ENCODE data around the gene ITGA5. TPM values are rescaled to one million over a fixed set of nuclear protein-coding genes. Genes with fewer than 3 reads are reported as not detected.

The ITGA5 gene
- total RNA-seq, 1 experiment from 2014 or later, result 8.0 TPM

DNA sequence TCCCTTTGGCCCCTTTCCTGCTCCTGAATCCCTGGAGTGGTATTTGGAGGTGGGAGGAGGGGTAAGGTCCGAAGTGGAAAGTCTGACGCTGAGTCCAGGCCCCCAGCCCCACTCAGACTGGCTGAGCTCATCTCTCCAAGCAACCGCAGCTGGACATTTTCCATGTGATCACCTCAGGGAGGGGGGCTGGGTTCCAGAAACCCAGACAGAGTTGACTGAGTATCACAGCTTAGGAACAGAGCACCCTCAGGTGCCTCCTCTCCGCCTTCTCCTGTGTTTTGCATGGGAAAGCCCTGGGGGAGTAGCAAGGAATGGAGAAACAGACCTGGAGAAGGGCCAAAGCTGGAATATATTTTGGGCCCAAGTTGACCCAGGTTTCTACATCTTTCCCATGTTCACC is 8.0 kb upstream of the ITGA5 start:
- Mint-ChIP-seq H3K4me3 (ENCODE audit: low read depth, unreplicated experiment) (no peak overlapping the region), H3K36me3 (ENCODE audit: insufficient read depth, unreplicated experiment) (no peaks in the 10 kb centered on the region), H3K9me3 (ENCODE audit: low read depth, unreplicated experiment) (no peaks in the 10 kb centered on the region), H3K27me3 (ENCODE audit: unreplicated experiment) (peaks cover 91% of the 10 kb centered on the region), H3K4me1 (ENCODE audit: low read depth, unreplicated experiment) (peaks cover 17% of the 10 kb centered on the region), H3K27ac (ENCODE audit: unreplicated experiment) (no peak overlapping the region)
- TF ChIP-seq, protein P1, sequence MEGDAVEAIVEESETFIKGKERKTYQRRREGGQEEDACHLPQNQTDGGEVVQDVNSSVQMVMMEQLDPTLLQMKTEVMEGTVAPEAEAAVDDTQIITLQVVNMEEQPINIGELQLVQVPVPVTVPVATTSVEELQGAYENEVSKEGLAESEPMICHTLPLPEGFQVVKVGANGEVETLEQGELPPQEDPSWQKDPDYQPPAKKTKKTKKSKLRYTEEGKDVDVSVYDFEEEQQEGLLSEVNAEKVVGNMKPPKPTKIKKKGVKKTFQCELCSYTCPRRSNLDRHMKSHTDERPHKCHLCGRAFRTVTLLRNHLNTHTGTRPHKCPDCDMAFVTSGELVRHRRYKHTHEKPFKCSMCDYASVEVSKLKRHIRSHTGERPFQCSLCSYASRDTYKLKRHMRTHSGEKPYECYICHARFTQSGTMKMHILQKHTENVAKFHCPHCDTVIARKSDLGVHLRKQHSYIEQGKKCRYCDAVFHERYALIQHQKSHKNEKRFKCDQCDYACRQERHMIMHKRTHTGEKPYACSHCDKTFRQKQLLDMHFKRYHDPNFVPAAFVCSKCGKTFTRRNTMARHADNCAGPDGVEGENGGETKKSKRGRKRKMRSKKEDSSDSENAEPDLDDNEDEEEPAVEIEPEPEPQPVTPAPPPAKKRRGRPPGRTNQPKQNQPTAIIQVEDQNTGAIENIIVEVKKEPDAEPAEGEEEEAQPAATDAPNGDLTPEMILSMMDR (IDR thresholded peaks at IDR 0.05; ENCODE audit: unreplicated experiment), result no peak
- BruUV-seq (replicated peaks), result no TSS peak
- DNase-seq, result no peak
- CTCF ChIA-PET, result interaction anchor here (1.0 to 1.5 kb wide), 3 partner anchors 27 to 153 kb away, joined by 3 to 7 read pairs (median 3); no protein-coding TSS in a partner anchor
- intact Hi-C loops (cut with micrococcal nuclease; ENCODE audit: unreplicated experiment), result no loop called here

DNA sequence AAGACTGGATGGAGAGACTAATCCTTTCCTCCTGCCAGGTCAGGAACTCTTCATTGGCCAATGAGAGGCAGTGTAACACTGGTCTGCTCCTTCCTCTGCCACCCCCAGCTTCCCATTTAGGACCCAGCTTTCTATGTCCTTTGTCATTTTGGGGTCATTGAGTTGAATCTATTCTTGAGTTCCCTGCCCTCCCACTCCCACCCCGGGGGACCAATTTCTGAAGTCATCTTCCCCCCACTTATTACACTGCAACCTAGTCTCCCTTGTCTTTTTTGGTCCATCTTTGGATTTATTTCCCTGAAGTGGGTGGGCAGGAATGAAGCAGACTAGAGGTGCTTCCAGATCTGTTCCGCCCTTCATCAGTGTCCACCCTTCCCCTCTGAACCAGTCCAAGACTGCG is 7.6 kb upstream of the ITGA5 start:
- Mint-ChIP-seq H3K4me1 (ENCODE audit: low read depth, unreplicated experiment) (peaks cover 13% of the 10 kb centered on the region), H3K27ac (ENCODE audit: unreplicated experiment) (no peak overlapping the region), H3K4me3 (ENCODE audit: low read depth, unreplicated experiment) (no peak overlapping the region), H3K27me3 (ENCODE audit: unreplicated experiment) (peaks cover 91% of the 10 kb centered on the region), H3K9me3 (ENCODE audit: low read depth, unreplicated experiment) (no peaks in the 10 kb centered on the region), H3K36me3 (ENCODE audit: insufficient read depth, unreplicated experiment) (no peaks in the 10 kb centered on the region)
- intact Hi-C loops (cut with micrococcal nuclease; ENCODE audit: unreplicated experiment), result no loop called here
- DNase-seq, result no peak
- CTCF ChIA-PET, result interaction anchor here (1.1 kb wide), 1 partner anchor 27 kb away, joined by 3 read pairs; no protein-coding TSS in a partner anchor
- BruUV-seq (replicated peaks), result no TSS peak
- TF ChIP-seq, protein P1 (IDR thresholded peaks at IDR 0.05; ENCODE audit: unreplicated experiment), result no peak

DNA sequence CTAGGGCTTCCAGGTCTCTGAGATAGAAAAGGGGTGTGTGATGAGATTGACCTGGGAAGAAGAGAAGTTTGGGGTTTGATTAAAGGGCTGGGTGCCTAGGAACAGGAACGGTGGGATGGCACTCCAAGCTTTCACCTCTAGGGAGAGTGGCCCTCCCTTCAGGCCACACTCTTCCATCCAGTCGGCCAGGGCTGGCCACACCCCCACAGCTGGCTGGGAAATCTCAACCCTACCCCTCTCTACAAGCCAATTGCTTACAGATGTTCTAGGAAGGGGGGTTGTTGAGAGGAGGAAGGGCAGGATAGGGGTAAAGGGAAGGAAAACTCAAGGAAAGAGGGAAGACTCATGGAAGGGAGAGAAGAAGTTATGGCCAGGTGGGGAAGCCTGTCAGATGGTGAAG is 6.6 kb upstream of the ITGA5 start:
- Mint-ChIP-seq H3K27me3 (ENCODE audit: unreplicated experiment) (peaks cover 91% of the 10 kb centered on the region), H3K36me3 (ENCODE audit: insufficient read depth, unreplicated experiment) (no peaks in the 10 kb centered on the region), H3K4me1 (ENCODE audit: low read depth, unreplicated experiment) (peaks cover 16% of the 10 kb centered on the region), H3K9me3 (ENCODE audit: low read depth, unreplicated experiment) (no peaks in the 10 kb centered on the region), H3K4me3 (ENCODE audit: low read depth, unreplicated experiment) (no peak overlapping the region), H3K27ac (ENCODE audit: unreplicated experiment) (no peak overlapping the region)
- no peak for DNase-seq
- BruUV-seq (replicated peaks), result no TSS peak
- TF ChIP-seq, protein P1 (IDR thresholded peaks at IDR 0.05; ENCODE audit: unreplicated experiment), result no peak
- intact Hi-C loops (cut with micrococcal nuclease; ENCODE audit: unreplicated experiment), result no loop called here
- CTCF ChIA-PET, result no interaction called here

DNA sequence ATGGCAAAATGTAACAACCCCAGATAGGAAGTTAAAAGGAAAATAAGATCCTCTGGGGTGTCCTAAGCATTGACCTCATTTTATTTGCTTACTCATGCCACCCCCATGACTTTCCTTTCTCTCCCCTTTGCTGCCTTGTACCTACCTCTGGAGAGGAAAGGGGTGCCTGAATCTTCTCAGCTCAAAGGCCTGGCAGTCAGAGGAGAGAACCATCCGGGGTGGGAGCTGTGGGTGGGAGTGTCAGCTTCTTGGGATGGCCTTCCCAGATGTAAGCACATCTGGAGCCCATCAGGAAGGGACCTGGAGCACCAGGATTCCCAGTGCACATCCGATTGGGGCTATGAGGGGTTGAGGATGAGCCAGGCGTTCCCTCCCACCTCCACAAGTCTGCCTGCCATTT is 5.2 kb upstream of the ITGA5 start:
- DNase-seq, result no peak
- TF ChIP-seq, protein P1 (IDR thresholded peaks at IDR 0.05; ENCODE audit: unreplicated experiment), result no peak
- no TSS peak for BruUV-seq (replicated peaks)
- H3K36me3 Mint-ChIP-seq (ENCODE audit: insufficient read depth, unreplicated experiment), result peaks cover 3% of the 10 kb centered on the region
- no peak overlapping the region for H3K27ac Mint-ChIP-seq (ENCODE audit: unreplicated experiment)
- H3K4me3 Mint-ChIP-seq (ENCODE audit: low read depth, unreplicated experiment), result no peak overlapping the region
- H3K27me3 Mint-ChIP-seq (ENCODE audit: unreplicated experiment), result peaks cover 80% of the 10 kb centered on the region
- H3K9me3 Mint-ChIP-seq (ENCODE audit: low read depth, unreplicated experiment), result no peaks in the 10 kb centered on the region
- H3K4me1 Mint-ChIP-seq (ENCODE audit: low read depth, unreplicated experiment), result peaks cover 19% of the 10 kb centered on the region
- CTCF ChIA-PET, result no interaction called here
- intact Hi-C loops (cut with micrococcal nuclease; ENCODE audit: unreplicated experiment), result loop anchor here (5.0 kb wide), 1 partner anchor 287 kb away; no protein-coding TSS in a partner anchor
